Pancreas (tissue), 10 donors: ENCODE results near the gene FBXO7. TPM values are rescaled to one million over a fixed set of nuclear protein-coding genes. Genes with fewer than 3 reads are reported as not detected.

Source experiments
- ATAC-seq, 4 donors: fragments of 200-7000 bp; cut with Tn5 transposase; one replicate each; pipeline versions ENCODE4 v1.8.0 to v1.9.1; 2020; ENCODE audit warnings: mild to moderate bottlenecking in 4 of 4, moderate library complexity in 4 of 4
- DNase-seq, 6 donors: peaks; one replicate each; pipeline ENCODE4 v3.0.0-alpha.2; 2020
- FAIRE-seq: peaks from 2 replicates; lab custom pipeline; 2012; peaks lifted over from hg19 to GRCh38; lab: Jason Lieb, UNC
- H3K27ac ChIP-seq, 4 donors: fragments of 200-600 bp; sonication (generic); 1 replicate in 3 of 4; 2 replicates in 1 of 4; pipeline versions ENCODE4 v1.5.0 to v1.8.0; 2020
- H3K27me3 ChIP-seq, 4 donors: fragments of 200-600 bp; one replicate each; pipeline ENCODE4 v1.8.0; 2021
- H3K36me3 ChIP-seq, 3 donors: fragments of 200-600 bp; sonication (generic) in 1 of 3; one replicate each; pipeline versions ENCODE4 v1.5.0 to v1.8.0; 2020 to 2021
- H3K4me1 ChIP-seq, 3 donors: fragments of 200-600 bp; one replicate each; pipeline ENCODE4 v1.8.0; 2021
- H3K4me3 ChIP-seq, 4 donors: fragments of 200-600 bp; sonication (generic) in 2 of 4; one replicate each; pipeline versions ENCODE4 v1.5.0 to v1.8.0; 2020 to 2021
- H3K9me3 ChIP-seq, 4 donors: fragments of 200-600 bp; one replicate each; pipeline ENCODE4 v1.8.0; 2021
- WGBS, 2 donors: extraction: QIAGEN DNeasy Blood & Tissue Kit; methylation state at CpG; one replicate each; pipeline ENCODE4 v1.1.7; 2013; 5-methylcytosine and 5-hydroxymethylcytosine counted together
- intact Hi-C, 3 donors: fragments of 100-400 bp; cut with DNase I; formaldehyde crosslinking; loops; one replicate each; pipeline versions ENCODE4 v1.11.1 to v1.14.2; 2022
- polyA plus RNA-seq, 2 donors: library from polyadenylated mRNA; stranded (reverse); fragments of 200-250 nt; gene quantifications; one replicate each; pipeline ENCODE4 v1.2.3, GENCODE V29; 2013
- total RNA-seq, 6 donors: library from RNA; stranded (reverse); fragmentation: NEBNext Ultra II Directional in 4 of 6; extraction: Animal tissue kit (Norgen Biotek cat#: 25700) in 4 of 6; gene quantifications; one replicate each; pipeline versions ENCODE4 v1.2.1 to v1.2.4, GENCODE V29; 2021 to 2023
- TF ChIP-seq, protein P1 (sequence below), 4 donors: fragments of 200-600 bp; sonication (generic) in 3 of 4; IDR thresholded peaks; one replicate each; pipeline versions ENCODE4 v1.5.0 to v1.8.0; 2021; ENCODE audit warnings: antibody characterized with exemption in 4 of 4
- donor health status: healthy with polysubstance abuse.
- donor health status: DM: no; HTN: no; CAD: no; lungs with moderate emphysema.
- donor health status: DM: no; HTN: no; CAD: no.
- donor health status: control.
- donor health status: control.
- donor health status: Bipolar disorder and iron deficiency.
- donor health status: DM: yes; HTN: yes; CAD: no.
- donor health status: DM: no; HTN: no; CAD: no.
- donor health status: DM: no; HTN: no; CAD: no.
- donor health status: DM: yes; HTN: yes; CAD: no.

The FBXO7 gene
- total and polyA plus RNA-seq, 8 donors = 22.5 to 57.0 (median 28.7) TPM

DNA sequence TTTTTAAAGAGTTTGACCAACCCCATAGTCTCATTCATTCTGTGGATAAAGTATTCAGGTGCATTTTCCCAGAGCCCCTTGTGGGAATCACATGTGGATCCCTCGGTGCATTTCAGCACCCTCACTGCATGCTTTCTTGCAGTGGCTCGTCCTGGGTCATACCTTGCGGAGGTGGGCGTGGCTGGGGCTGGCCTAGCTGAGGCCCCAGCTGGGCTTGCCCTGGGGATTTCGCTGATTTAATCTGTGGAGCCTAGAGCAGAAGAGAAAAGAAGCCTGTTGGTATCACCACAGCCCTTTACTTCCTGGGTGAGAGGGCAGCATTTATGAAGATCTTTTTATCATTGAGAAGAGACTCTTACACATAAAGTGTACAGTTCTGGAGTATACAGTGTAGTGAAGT lies 53.1 kb downstream of the FBXO7 start:
- Histone ChIP-seq H3K27me3 (no peaks in the 10 kb centered on the region), H3K4me1 (peaks cover 0 to 4% (median 0%) of the 10 kb centered on the region in 3 donors), H3K4me3 (no peak overlapping the region), H3K9me3 (no peaks in the 10 kb centered on the region), H3K27ac (no peak overlapping the region), H3K36me3 (no peaks in the 10 kb centered on the region)
- intact Hi-C loops = no loop called here
- no peak for ATAC-seq
- DNase-seq = no peak
- TF ChIP-seq, protein P1, sequence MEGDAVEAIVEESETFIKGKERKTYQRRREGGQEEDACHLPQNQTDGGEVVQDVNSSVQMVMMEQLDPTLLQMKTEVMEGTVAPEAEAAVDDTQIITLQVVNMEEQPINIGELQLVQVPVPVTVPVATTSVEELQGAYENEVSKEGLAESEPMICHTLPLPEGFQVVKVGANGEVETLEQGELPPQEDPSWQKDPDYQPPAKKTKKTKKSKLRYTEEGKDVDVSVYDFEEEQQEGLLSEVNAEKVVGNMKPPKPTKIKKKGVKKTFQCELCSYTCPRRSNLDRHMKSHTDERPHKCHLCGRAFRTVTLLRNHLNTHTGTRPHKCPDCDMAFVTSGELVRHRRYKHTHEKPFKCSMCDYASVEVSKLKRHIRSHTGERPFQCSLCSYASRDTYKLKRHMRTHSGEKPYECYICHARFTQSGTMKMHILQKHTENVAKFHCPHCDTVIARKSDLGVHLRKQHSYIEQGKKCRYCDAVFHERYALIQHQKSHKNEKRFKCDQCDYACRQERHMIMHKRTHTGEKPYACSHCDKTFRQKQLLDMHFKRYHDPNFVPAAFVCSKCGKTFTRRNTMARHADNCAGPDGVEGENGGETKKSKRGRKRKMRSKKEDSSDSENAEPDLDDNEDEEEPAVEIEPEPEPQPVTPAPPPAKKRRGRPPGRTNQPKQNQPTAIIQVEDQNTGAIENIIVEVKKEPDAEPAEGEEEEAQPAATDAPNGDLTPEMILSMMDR (IDR thresholded peaks at IDR 0.05) = no peak
- FAIRE-seq = no peak
- 43 to 45% methylated on average over 5 of the region's 5 CpGs for WGBS, 2 donors

DNA sequence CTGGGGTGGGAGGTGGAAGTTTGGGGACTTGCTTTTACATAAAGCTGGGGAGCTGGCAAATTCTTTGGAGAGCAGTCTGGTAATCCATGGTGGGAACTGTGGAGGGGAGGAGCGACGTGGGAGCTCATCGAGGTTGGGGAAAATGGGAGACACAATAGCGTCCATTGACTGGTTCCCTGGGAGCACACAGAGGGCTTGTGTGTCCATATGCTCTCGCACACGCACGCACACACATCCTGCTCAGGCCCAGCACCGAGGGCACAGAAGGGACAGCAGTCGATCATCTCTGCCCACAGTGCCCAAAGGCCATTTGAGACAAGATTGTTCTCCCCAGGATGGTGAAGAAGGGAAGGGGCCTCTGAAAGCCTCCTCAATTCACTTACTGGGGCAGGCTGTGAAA lies 53.7 kb downstream of the FBXO7 start:
- H3K36me3 ChIP-seq = no peaks in the 10 kb centered on the region
- peaks cover 0 to 4% (median 0%) of the 10 kb centered on the region in 3 donors for H3K4me1 ChIP-seq
- no peak overlapping the region for H3K27ac ChIP-seq
- H3K27me3 ChIP-seq = no peaks in the 10 kb centered on the region
- FAIRE-seq (no peak), ATAC-seq (no peak), DNase-seq (no peak)
- H3K4me3 ChIP-seq = no peak overlapping the region
- TF ChIP-seq, protein P1 (IDR thresholded peaks at IDR 0.05) = no peak
- intact Hi-C loops = no loop called here
- no peaks in the 10 kb centered on the region for H3K9me3 ChIP-seq
- 49 to 60% methylated on average over 9 of the region's 9 CpGs for WGBS, 2 donors

DNA sequence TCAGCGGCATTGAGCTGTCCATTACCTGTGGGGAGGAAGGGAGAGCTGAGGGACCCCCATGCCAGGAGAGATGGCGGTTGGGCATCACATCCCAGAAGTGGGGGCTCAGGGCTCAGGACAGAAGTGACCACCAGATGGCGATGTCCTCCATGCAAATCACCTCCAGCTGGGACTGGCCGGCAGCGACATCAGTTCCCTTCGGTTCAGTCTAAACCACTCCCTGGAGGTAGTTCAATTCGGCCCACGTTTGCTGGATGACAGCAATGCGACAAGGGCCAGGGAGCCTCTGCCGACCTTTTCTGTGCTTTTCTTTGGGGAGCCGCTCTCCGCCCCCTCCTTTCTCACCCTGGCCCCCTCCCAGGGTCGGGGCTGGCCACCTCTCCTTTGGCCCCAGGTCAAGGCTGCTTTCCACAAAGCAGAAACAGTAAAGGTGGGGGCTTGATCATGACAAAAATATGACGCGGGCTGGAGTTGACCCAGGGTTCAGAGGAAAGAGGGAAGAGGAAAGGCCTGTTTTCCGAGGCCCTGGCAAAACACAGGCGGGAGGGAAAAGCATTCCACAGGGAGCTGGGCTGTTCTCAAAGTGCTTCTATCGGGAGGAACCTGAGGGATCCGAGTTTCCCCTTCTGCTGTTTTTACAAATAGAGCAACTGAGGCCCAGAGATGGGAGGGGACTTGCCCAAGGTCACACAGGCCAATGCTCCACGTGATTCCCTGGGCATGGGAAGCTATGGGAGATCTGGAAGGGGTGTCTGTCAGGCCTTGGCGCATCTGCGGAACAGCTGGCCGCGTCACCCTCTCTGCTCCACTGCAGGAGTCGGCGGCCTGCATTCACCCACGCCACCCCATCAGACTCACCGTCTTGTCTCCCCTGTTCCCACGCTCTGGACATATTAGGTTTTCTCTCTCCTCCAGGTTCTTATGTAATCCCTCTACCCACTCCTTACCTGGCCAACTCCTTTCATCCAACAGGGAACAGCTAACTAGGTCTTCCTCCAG lies 54.7 kb downstream of the FBXO7 start:
- ATAC-seq (peak; percentile 72 to 86 (median 84)), FAIRE-seq (no peak), DNase-seq (peak; percentile 58 to 88 (median 78))
- Histone ChIP-seq H3K36me3 (no peaks in the 10 kb centered on the region), H3K27me3 (no peaks in the 10 kb centered on the region), H3K27ac (no peak overlapping the region), H3K4me1 (peaks cover 0 to 4% (median 0%) of the 10 kb centered on the region in 3 donors), H3K9me3 (no peaks in the 10 kb centered on the region), H3K4me3 (no peak overlapping the region)
- intact Hi-C loops = no loop called here
- TF ChIP-seq, protein P1 (IDR thresholded peaks at IDR 0.05) = peak; percentile 70 to 88 (median 81)
- WGBS, 2 donors = 31% methylated on average over 26 to 29 of the region's 29 CpGs

DNA sequence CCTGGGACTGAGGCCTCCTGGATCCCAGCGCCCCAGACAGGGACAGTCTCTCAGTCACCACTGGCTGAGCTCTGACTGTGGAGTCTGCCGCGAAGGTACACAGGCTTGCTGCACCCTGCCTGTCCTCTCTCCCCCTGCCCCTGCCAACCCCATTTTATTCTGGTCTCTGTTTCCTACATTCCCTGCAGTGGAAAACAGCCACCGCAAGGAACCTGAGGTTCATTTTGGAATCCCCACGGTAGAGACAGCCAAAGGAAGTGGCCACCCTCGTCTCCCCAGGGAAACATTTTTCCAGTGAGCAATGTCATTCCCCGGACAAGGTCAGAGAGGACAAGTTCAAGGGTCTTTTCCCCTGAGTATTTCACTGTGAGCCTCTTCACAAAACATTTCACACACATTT lies 56.6 kb downstream of the FBXO7 start:
- Histone ChIP-seq H3K4me1 (peaks cover 0 to 4% (median 0%) of the 10 kb centered on the region in 3 donors), H3K27ac (no peak overlapping the region), H3K9me3 (no peaks in the 10 kb centered on the region), H3K27me3 (no peaks in the 10 kb centered on the region), H3K36me3 (no peaks in the 10 kb centered on the region), H3K4me3 (no peak overlapping the region)
- WGBS, 2 donors = 54 to 58% methylated on average over 7 of the region's 7 CpGs
- ATAC-seq (no peak), FAIRE-seq (no peak), DNase-seq (no peak)
- intact Hi-C loops = loop anchor here in 2 of 3 donors (10.0 kb wide), 2 partner anchors 264 to 464 kb away; no protein-coding TSS in a partner anchor
- TF ChIP-seq, protein P1 (IDR thresholded peaks at IDR 0.05) = no peak
